ENCODE results near the gene SPRED1.

DNA sequence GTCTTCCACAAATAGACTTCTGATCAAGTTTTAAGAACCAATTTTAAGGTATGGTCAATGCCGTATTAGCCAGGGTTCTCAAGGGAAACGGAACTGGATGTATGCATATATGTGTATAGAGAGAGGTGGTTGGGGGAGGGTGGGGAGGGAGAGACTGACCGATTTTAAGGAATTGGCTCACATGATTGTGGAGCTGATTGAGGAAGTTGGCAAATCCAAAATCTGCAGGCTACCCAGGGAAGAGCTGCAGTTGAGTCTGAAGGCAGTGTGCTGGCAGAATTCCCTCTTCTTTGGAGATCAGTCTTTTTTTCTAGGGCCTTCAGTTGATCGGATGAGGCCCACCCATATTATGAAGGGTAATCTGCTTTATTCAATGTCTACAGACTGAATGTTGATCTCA, 40.8 kb upstream of the SPRED1 start:
- TF ChIP-seq, protein P1, sequence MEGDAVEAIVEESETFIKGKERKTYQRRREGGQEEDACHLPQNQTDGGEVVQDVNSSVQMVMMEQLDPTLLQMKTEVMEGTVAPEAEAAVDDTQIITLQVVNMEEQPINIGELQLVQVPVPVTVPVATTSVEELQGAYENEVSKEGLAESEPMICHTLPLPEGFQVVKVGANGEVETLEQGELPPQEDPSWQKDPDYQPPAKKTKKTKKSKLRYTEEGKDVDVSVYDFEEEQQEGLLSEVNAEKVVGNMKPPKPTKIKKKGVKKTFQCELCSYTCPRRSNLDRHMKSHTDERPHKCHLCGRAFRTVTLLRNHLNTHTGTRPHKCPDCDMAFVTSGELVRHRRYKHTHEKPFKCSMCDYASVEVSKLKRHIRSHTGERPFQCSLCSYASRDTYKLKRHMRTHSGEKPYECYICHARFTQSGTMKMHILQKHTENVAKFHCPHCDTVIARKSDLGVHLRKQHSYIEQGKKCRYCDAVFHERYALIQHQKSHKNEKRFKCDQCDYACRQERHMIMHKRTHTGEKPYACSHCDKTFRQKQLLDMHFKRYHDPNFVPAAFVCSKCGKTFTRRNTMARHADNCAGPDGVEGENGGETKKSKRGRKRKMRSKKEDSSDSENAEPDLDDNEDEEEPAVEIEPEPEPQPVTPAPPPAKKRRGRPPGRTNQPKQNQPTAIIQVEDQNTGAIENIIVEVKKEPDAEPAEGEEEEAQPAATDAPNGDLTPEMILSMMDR (conservative IDR thresholded peaks at IDR 0.05; ENCODE audit: low read length): no peak
- TF ChIP-seq EZH2phosphoT487 (IDR thresholded peaks at IDR 0.05; ENCODE audit: borderline replicate concordance, low read depth, low read length): no peak

Data from OCI-LY7 (cell line).